Sigmoid colon (tissue), 4 donors: ENCODE data around the gene IREB2.

Source experiments
- EP300 ChIP-seq, 4 donors: sonication (generic); formaldehyde crosslinking; IDR thresholded peaks; one replicate each; pipeline ENCODE4 v1.6.1; 2017; ENCODE audit warnings: antibody characterized with exemption in 4 of 4
- POLR2A ChIP-seq, 2 donors: fragments of 450-650 bp; IDR thresholded peaks; one replicate each; pipeline ENCODE4 v1.6.1; 2016; ENCODE audit warnings: antibody characterized with exemption in 2 of 2, mild to moderate bottlenecking in 2 of 2, moderate library complexity in 2 of 2
- POLR2AphosphoS5 ChIP-seq, 4 donors: sonication (generic); formaldehyde crosslinking; IDR thresholded peaks; one replicate each; pipeline ENCODE4 v1.6.1; 2017; ENCODE audit warnings: antibody characterized with exemption in 4 of 4
- TF ChIP-seq, protein P1 (sequence below), 4 experiments: fragments of 450-650 bp in 3 of 4; fragments of 200-600 bp in 1 of 4; IDR thresholded peaks; one replicate each; pipeline ENCODE4 v1.5.1; 2016 to 2019; ENCODE audit warnings: antibody characterized with exemption in 4 of 4, mild to moderate bottlenecking in 3 of 4, moderate library complexity in 2 of 4

DNA sequence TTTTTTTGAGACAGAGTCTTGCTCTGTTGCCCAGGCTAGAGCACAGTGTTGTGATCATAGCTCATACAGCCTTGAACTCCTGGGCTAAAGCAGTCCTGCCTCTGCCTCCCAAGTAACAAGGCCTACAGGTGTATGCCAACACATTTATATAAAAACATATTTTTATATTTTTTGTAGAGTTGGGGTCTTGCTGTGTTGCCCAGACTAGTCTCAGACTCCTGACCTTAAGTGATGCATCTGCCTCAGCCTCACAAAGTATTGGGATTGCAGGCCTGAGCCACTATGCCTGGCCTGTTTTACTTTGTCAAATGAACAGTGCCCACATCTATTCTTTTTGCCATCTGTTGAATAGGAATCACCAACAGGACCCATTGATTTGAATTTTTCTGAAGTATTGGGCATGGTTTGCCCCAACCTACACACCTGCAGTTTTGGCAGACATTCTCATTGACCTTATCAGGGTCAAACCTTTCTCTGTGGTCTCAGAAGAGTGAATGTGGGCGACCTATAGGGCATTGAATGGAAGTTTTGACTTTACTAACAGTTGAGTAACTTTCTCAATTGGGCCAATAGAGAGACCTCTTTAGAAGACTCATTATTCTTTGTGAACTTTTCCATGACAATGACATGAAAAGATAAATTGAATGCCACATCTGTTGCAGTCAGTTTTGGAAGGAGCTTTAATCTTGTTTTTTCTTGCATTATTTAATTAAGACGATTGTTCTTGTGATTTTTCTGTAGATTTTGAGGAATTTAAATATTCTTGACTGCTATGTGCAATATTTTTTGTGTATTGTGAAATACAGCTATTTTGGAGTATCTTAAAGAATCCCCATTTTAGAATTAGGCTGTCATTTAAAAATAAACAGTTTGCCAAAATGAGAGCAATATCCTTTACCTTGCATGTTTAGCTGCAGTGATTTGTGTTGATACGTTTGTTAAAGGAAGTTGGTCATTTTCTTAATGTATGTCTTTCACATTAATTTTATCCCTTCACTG is 2.7 kb downstream of the IREB2 start:
- TF ChIP-seq POLR2A (IDR thresholded peaks at IDR 0.05), result no peak
- TF ChIP-seq, protein P1, sequence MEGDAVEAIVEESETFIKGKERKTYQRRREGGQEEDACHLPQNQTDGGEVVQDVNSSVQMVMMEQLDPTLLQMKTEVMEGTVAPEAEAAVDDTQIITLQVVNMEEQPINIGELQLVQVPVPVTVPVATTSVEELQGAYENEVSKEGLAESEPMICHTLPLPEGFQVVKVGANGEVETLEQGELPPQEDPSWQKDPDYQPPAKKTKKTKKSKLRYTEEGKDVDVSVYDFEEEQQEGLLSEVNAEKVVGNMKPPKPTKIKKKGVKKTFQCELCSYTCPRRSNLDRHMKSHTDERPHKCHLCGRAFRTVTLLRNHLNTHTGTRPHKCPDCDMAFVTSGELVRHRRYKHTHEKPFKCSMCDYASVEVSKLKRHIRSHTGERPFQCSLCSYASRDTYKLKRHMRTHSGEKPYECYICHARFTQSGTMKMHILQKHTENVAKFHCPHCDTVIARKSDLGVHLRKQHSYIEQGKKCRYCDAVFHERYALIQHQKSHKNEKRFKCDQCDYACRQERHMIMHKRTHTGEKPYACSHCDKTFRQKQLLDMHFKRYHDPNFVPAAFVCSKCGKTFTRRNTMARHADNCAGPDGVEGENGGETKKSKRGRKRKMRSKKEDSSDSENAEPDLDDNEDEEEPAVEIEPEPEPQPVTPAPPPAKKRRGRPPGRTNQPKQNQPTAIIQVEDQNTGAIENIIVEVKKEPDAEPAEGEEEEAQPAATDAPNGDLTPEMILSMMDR (IDR thresholded peaks at IDR 0.05), result no peak
- no peak for TF ChIP-seq EP300 (IDR thresholded peaks at IDR 0.05)
- no peak for TF ChIP-seq POLR2AphosphoS5 (IDR thresholded peaks at IDR 0.05)
